NK-92 treated with Interleukin-12 subunit alpha and Interleukin-12 subunit beta, amount 100 ng/mL, for 24 hours (cell line): Measurements from ENCODE around the gene FOXR2.

Experiments
- DNase-seq: peaks from one replicate; lab custom pipeline; 2025; lab: John Stamatoyannopoulos, UW

The FOXR2 gene

GRCh38 chrX:55623100-55623499 is at the start of gene FOXR2:
TSS of gene FOXR2 (plus strand) at chrX:55623400. CDS start at chrX:55623712, 312 bp downstream.
- no peak for DNase-seq

GRCh38 chrX:55579115-55579514 is 44.1 kb upstream of the FOXR2 start:
- no peak for DNase-seq

GRCh38 chrX:55582447-55582846 is 40.8 kb upstream of the FOXR2 start:
- no peak for DNase-seq

- DNase-seq, result no peak
Measured at GRCh38 chrX:55593296-55593695, 29.9 kb upstream of the FOXR2 start.

- no peak for DNase-seq
Measured at GRCh38 chrX:55593756-55594257, 29.4 kb upstream of the FOXR2 start.

- DNase-seq, result no peak
Measured at GRCh38 chrX:55598333-55598732, 24.9 kb upstream of the FOXR2 start.

GRCh38 chrX:55619547-55619946 is 3.7 kb upstream of the FOXR2 start:
- DNase-seq, result no peak

GRCh38 chrX:55624403-55624802 is 1.2 kb downstream of the FOXR2 start:
- no peak for DNase-seq

- DNase-seq, result no peak
Measured at GRCh38 chrX:55636109-55636508, 12.9 kb downstream of the FOXR2 start.

- no peak for DNase-seq
Measured at GRCh38 chrX:55638933-55639332, 15.7 kb downstream of the FOXR2 start.

- DNase-seq, result no peak
Measured at GRCh38 chrX:55640854-55641253, 17.7 kb downstream of the FOXR2 start.

GRCh38 chrX:55648434-55648833 is 25.2 kb downstream of the FOXR2 start:
- DNase-seq, result no peak

- DNase-seq, result no peak
Measured at GRCh38 chrX:55659931-55660330, 36.7 kb downstream of the FOXR2 start.

GRCh38 chrX:55663584-55663983 is 40.4 kb downstream of the FOXR2 start:
- no peak for DNase-seq

- no peak for DNase-seq
Measured at GRCh38 chrX:55668084-55668483, 44.9 kb downstream of the FOXR2 start.
